Epithelial cell of proximal tubule (primary cell): ENCODE measurements around the gene CTNNAL1. TPM values are rescaled to one million over a fixed set of nuclear protein-coding genes. Genes with fewer than 3 reads are reported as not detected.
"Not testable (repeated sequence)": the region's sequence is repeated elsewhere in the genome, so short reads cannot be mapped to it uniquely, and the experiment has no call there.

Experiments used
- DNase-seq: peaks from one replicate; pipeline ENCODE4 v3.0.0-alpha.2; 2011; ENCODE audit warnings: low read depth
- H3K4me3 ChIP-seq: 2 replicates; pipeline ENCODE4 v1.5.1; 2011; ENCODE audit warnings: low read depth, mild to moderate bottlenecking, low read length
- total RNA-seq: library from RNA; depleted of rRNA; stranded (reverse); fragments of >200 nt; gene quantifications from 2 replicates; pipeline ENCODE4 v1.2.3, GENCODE V29; 2015
- TF ChIP-seq, protein P1 (sequence below): conservative IDR thresholded peaks from 2 replicates; pipeline ENCODE4 v1.5.1; 2012; ENCODE audit warnings: low read depth, mild to moderate bottlenecking, low read length

Gene CTNNAL1
- total RNA-seq, 1 donor from 2014 or later = 182 TPM

GRCh38 chr9:108934323-108934893 is 78.9 kb downstream of the CTNNAL1 start, which contains the start of gene ABITRAM:
Gene ABITRAM, plus strand, starts transcription at chr9:108934400. Its CDS starts 87 bp downstream, at chr9:108934487.
- peak; percentile 16 for DNase-seq
- TF ChIP-seq, protein P1, sequence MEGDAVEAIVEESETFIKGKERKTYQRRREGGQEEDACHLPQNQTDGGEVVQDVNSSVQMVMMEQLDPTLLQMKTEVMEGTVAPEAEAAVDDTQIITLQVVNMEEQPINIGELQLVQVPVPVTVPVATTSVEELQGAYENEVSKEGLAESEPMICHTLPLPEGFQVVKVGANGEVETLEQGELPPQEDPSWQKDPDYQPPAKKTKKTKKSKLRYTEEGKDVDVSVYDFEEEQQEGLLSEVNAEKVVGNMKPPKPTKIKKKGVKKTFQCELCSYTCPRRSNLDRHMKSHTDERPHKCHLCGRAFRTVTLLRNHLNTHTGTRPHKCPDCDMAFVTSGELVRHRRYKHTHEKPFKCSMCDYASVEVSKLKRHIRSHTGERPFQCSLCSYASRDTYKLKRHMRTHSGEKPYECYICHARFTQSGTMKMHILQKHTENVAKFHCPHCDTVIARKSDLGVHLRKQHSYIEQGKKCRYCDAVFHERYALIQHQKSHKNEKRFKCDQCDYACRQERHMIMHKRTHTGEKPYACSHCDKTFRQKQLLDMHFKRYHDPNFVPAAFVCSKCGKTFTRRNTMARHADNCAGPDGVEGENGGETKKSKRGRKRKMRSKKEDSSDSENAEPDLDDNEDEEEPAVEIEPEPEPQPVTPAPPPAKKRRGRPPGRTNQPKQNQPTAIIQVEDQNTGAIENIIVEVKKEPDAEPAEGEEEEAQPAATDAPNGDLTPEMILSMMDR = no peak
- peak within 1 kb of the TSS; percentile 97 for H3K4me3 ChIP-seq

DNA sequence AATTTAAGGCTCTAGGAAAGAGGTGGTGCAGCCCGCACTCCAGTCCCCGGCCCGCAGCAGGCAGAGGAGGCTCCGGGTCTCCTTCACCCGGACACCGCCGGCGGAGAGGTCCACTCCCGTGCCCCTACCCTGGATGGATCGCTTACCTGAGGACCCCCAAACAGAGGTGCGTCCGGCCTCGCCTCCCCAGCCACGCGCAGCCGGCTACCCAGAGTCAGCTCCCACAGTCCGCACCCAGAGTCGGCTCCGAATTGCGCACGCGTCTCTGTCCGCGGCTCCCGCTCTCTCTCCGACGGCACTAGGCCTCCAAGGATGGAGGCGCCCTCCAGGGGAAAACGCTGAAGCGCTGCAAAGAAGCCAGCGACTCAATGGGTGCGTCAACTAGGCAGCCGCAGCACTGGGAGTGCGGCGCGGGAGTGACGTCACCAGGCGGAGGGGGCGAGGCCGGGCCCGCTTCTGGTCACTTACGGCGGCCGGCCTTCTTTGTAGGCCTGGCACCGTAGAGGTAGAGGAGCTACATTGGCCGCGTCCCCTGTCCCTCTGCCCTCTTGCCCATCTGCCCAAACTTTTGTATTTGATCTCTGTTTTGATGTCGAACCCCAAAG is 79.5 kb downstream of the CTNNAL1 start, which contains the start of gene ELP1:
Gene ELP1, minus strand, starts transcription at position 407 of the 605 bp plus-strand sequence. CDS start 2,978 bp downstream, outside the sequence.
- DNase-seq = peak; percentile 50
- TF ChIP-seq, protein P1 = peak; percentile 32
- peak within 1 kb of the TSS; percentile 97 for H3K4me3 ChIP-seq

DNA sequence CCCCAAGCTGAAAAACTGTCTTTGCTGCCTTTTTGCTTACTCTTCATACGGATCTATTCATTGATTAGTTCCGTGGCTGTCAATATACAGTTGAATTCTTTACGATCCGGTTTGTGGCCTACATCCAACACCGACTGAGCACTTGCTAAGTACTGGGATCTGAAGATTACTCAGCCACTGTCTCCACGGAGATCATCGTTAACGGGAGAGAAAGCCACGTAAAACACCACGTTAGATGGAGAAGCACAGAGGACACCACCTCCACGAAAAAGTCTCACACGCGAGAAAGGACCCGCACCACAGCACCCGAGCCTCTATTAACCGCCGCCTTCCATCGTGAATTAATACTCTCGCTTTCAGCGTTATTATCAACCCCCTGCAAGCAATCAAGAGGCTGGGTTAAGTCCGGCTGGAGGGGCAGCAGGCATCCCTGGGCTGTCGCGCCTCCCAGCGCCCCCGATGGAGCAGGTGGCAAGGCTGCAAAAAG is 80.0 kb downstream of the CTNNAL1 start:
- peak overlapping the region; percentile 97 for H3K4me3 ChIP-seq
- peak; percentile 10 for DNase-seq
- TF ChIP-seq, protein P1 = no peak

DNA sequence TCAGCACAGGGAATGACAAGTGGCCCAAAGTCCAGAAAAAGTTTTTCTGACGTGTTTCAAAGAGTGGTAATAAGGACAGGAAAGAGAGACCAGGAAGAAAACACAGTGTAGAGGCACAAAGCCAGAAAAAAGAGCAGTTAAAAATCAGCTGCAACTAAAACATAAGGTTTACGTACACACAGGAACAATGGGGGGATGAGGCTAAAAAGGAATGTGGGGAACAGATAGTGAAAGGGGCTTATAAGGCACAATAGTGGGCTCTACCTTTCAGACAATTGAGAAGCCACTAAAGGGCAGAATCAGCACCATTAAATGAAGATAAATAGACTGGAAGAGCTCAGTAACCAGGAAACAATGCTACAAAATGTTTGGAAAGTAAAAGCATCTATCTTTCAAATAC is 84.9 kb downstream of the CTNNAL1 start:
- H3K4me3 ChIP-seq = no peak overlapping the region
- TF ChIP-seq, protein P1 = no peak
- no peak for DNase-seq

- TF ChIP-seq, protein P1 = no peak
- H3K4me3 ChIP-seq = no peak overlapping the region
Measured at GRCh38 chr9:108924466-108924865, 88.8 kb downstream of the CTNNAL1 start.

GRCh38 chr9:108921200-108921599 is 92.1 kb downstream of the CTNNAL1 start:
- TF ChIP-seq, protein P1 = no peak
- DNase-seq = no peak
- H3K4me3 ChIP-seq = no peak overlapping the region

More at GRCh38 chr9:108924466-108924865, 88.8 kb downstream of the CTNNAL1 start:
- DNase-seq = no peak

GRCh38 chr9:108920401-108920800 is 92.9 kb downstream of the CTNNAL1 start:
- not testable (repeated sequence) for H3K4me3 ChIP-seq, DNase-seq
